ENCODE measurements around the gene NDUFV3.
A peak's percentile ranks its signal among the peaks of the same experiment; 100 is the strongest.
"Not testable (repeated sequence)": the region's sequence is repeated elsewhere in the genome, so short reads cannot be mapped to it uniquely, and the experiment has no call there.

NDUFV3 gene

GRCh38 chr21:42903817-42904216, 10.7 kb downstream of the NDUFV3 start:
- DNase-seq = no peak

GRCh38 chr21:42905195-42905594, 12.1 kb downstream of the NDUFV3 start:
- no peak for DNase-seq

- no peak for DNase-seq
Measured at GRCh38 chr21:42906233-42906632, 13.1 kb downstream of the NDUFV3 start.

- not testable (repeated sequence) for DNase-seq
Measured at GRCh38 chr21:42908484-42908883, 15.4 kb downstream of the NDUFV3 start.

GRCh38 chr21:42911920-42912319, 18.8 kb downstream of the NDUFV3 start:
- DNase-seq = not testable (repeated sequence)

GRCh38 chr21:42913476-42913875, 20.4 kb downstream of the NDUFV3 start:
- no peak for DNase-seq

- no peak for DNase-seq
Measured at GRCh38 chr21:42918291-42918690, 25.2 kb downstream of the NDUFV3 start.

- no peak for DNase-seq
Measured at GRCh38 chr21:42921927-42922326, 28.8 kb downstream of the NDUFV3 start.

- DNase-seq = no peak
Measured at GRCh38 chr21:42922918-42923317, 29.8 kb downstream of the NDUFV3 start.

- peak; percentile 69 to 82 for DNase-seq
Measured at GRCh38 chr21:42923553-42924432, 30.7 kb downstream of the NDUFV3 start.

- DNase-seq = no peak
Measured at GRCh38 chr21:42924433-42924751, 31.3 kb downstream of the NDUFV3 start.

- DNase-seq = peak in 1 of 2 donors; percentile 22
Measured at GRCh38 chr21:42925114-42925926, 32.2 kb downstream of the NDUFV3 start, which contains the start of gene ERVH48-1. Gene ERVH48-1, minus strand, starts transcription at chr21:42925630. Its CDS starts 6,624 bp downstream, at chr21:42919006.

GRCh38 chr21:42927474-42928200, 34.5 kb downstream of the NDUFV3 start:
- DNase-seq = not testable (repeated sequence)

- DNase-seq = no peak
Measured at GRCh38 chr21:42929969-42930368, 36.9 kb downstream of the NDUFV3 start.

GRCh38 chr21:42931560-42932235, 38.6 kb downstream of the NDUFV3 start:
- DNase-seq = no peak

- not testable (repeated sequence) for DNase-seq
Measured at GRCh38 chr21:42932378-42933136, 39.4 kb downstream of the NDUFV3 start.

- DNase-seq = not testable (repeated sequence)
Measured at GRCh38 chr21:42933137-42933970, 40.2 kb downstream of the NDUFV3 start.

GRCh38 chr21:42933973-42934372, 40.9 kb downstream of the NDUFV3 start:
- DNase-seq = not testable (repeated sequence)

GRCh38 chr21:42936360-42936759, 43.3 kb downstream of the NDUFV3 start:
- DNase-seq = not testable (repeated sequence)
